ENCODE data around the gene TLE2.

The TLE2 gene

GRCh38 chr19:2982983-2983350 is 46.1 kb downstream of the TLE2 start:
- DNase-seq (ENCODE audit: low read depth), result peak; percentile 19

GRCh38 chr19:2982561-2982960 is 46.5 kb downstream of the TLE2 start:
- TF ChIP-seq CTCF (IDR thresholded peaks at IDR 0.05; ENCODE audit: control insufficient read depth, extremely low read depth, insufficient read depth), result no peak
- DNase-seq (ENCODE audit: low read depth), result no peak
- H3K4me3 ChIP-seq (ENCODE audit: low read depth, low read length), result no peak overlapping the region

More at GRCh38 chr19:2982983-2983350, 46.1 kb downstream of the TLE2 start:
- no peak for TF ChIP-seq CTCF (IDR thresholded peaks at IDR 0.05; ENCODE audit: control insufficient read depth, extremely low read depth, insufficient read depth)
- H3K4me3 ChIP-seq (ENCODE audit: low read depth, low read length), result no peak overlapping the region

- H3K4me3 ChIP-seq (ENCODE audit: low read depth, low read length), result no peak overlapping the region
- no peak for DNase-seq (ENCODE audit: low read depth)
- TF ChIP-seq CTCF (IDR thresholded peaks at IDR 0.05; ENCODE audit: control insufficient read depth, extremely low read depth, insufficient read depth), result no peak
Measured at GRCh38 chr19:2981898-2982297, 47.2 kb downstream of the TLE2 start.

GRCh38 chr19:2978772-2979171 is 50.3 kb downstream of the TLE2 start:
- no peak for DNase-seq (ENCODE audit: low read depth)
- H3K4me3 ChIP-seq (ENCODE audit: low read depth, low read length), result no peak overlapping the region
- no peak for TF ChIP-seq CTCF (IDR thresholded peaks at IDR 0.05; ENCODE audit: control insufficient read depth, extremely low read depth, insufficient read depth)

- DNase-seq (ENCODE audit: low read depth), result no peak
- peak overlapping the region; percentile 69 for H3K4me3 ChIP-seq (ENCODE audit: low read depth, low read length)
- no peak for TF ChIP-seq CTCF (IDR thresholded peaks at IDR 0.05; ENCODE audit: control insufficient read depth, extremely low read depth, insufficient read depth)
Measured at GRCh38 chr19:2978166-2978767, 50.8 kb downstream of the TLE2 start.

- H3K4me3 ChIP-seq (ENCODE audit: low read depth, low read length), result peak overlapping the region; percentile 69
- no peak for TF ChIP-seq CTCF (IDR thresholded peaks at IDR 0.05; ENCODE audit: control insufficient read depth, extremely low read depth, insufficient read depth)
- DNase-seq (ENCODE audit: low read depth), result no peak
Measured at GRCh38 chr19:2977746-2978138, 51.3 kb downstream of the TLE2 start.
